Activated T-cell treated with anti-CD3 and anti-CD28 coated beads, Interleukin-2, amount 50 U/mL, for 4 hours (primary cell): ENCODE measurements around the gene LRCOL1. TPM values are rescaled to one million over a fixed set of nuclear protein-coding genes. Genes with fewer than 3 reads are reported as not detected.

Experiments
- ATAC-seq, 2 donors: fragments of 200-7000 bp; cut with Tn5 transposase; one replicate each; pipeline ENCODE4 v1.10.0; 2021
- DNase-seq: peaks from one replicate; pipeline ENCODE4 v3.0.0-alpha.2; 2020
- H3K27me3 Mint-ChIP-seq: one replicate; pipeline ENCODE4 v1.8.0; 2021; ENCODE audit warnings: low read depth, mixed read lengths
- H3K36me3 Mint-ChIP-seq: one replicate; pipeline ENCODE4 v1.8.0; 2022; ENCODE audit warnings: mixed read lengths; ENCODE audit not compliant: insufficient read depth
- H3K4me1 Mint-ChIP-seq: one replicate; pipeline ENCODE4 v1.8.0; 2021; ENCODE audit warnings: low read depth, mixed read lengths
- H3K4me3 Mint-ChIP-seq: one replicate; pipeline ENCODE4 v1.8.0; 2021; ENCODE audit warnings: mild to moderate bottlenecking, moderate library complexity, mixed read lengths
- H3K9me3 Mint-ChIP-seq: one replicate; pipeline ENCODE4 v1.8.0; 2021; ENCODE audit warnings: mixed read lengths
- total RNA-seq, 3 donors: library from RNA; stranded (reverse); gene quantifications; one replicate each; pipeline ENCODE4 v1.2.1, GENCODE V29; 2021

The LRCOL1 gene
- total RNA-seq, 3 donors from 2014 or later: not detected

DNA sequence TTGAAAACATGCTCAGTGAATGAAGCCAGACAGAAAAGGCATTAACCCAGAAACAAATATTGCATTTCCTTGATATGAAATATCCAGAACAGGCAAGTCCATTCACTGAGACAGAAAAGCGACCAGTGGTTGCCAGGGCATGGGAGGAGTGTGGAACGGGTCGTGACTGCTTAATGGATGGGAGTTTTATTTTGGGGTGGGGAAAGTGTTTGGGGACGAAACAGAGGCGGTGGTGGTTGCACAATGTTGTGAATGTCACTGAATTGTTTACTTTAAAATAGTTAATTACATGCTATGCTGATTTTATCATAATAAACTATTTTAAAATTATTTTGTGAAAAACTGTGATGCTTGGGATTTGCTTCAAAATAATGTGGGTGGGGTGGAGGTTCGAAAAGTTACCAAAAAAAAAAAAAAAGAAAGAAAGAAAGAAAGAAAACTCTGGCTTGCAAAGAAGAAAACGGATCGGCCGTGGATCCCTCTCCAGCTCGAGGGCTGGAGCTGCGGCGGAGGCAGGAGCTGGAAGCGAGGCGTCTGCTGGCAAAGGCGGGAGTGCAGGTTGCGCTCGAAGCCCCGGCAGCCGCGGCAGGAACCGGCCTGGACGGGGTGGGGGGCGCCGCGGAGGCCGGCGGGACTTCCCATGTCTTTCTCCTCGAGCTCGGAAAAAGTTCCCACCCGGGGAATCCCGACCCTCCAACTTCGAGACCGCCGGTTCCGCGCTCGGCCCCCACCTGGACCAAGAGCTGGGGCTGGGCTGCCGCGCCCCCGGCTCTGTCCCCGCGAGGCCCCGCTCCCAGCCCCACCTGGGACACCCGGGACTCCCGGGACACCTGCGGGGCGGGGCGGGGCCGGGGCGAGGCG, 7.7 kb upstream of the LRCOL1 start:
- Mint-ChIP-seq H3K4me3 (peak overlapping the region; percentile 20), H3K27me3 (peaks cover 36% of the 10 kb centered on the region), H3K9me3 (no peaks in the 10 kb centered on the region), H3K36me3 (peaks cover 2% of the 10 kb centered on the region), H3K4me1 (peaks cover 8% of the 10 kb centered on the region)
- DNase-seq (no peak), ATAC-seq (no peak)

DNA sequence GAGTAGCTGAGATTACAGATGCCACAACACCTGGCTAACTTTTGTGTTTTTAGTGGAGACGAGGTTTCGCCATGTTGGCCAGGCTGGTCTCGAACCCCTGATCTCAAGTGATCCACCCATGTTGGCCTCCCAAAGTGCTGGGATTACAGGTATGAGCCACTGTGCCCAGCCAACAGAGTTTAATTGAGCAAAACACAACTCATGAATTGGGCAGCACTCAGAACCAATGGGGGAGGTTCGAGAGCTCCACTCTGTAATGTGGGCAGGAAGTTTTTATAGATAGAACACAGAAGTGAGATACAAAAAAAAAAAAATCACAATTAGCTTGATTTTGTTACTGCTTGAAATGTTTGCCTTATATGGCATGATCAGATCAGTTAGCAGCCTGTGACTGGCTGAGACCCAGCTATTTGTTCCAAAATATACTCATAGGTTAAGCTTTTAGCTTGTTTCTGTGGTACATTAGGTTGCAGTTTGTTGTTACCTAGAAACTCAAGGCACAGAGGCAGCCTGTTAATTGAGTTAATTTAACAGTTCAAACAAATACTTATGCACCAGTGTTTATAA, 6.8 kb upstream of the LRCOL1 start:
- H3K4me1 Mint-ChIP-seq: peaks cover 5% of the 10 kb centered on the region
- H3K9me3 Mint-ChIP-seq: no peaks in the 10 kb centered on the region
- no peaks in the 10 kb centered on the region for H3K36me3 Mint-ChIP-seq
- ATAC-seq (no peak), DNase-seq (no peak)
- peaks cover 36% of the 10 kb centered on the region for H3K27me3 Mint-ChIP-seq
- H3K4me3 Mint-ChIP-seq: no peak overlapping the region

DNA sequence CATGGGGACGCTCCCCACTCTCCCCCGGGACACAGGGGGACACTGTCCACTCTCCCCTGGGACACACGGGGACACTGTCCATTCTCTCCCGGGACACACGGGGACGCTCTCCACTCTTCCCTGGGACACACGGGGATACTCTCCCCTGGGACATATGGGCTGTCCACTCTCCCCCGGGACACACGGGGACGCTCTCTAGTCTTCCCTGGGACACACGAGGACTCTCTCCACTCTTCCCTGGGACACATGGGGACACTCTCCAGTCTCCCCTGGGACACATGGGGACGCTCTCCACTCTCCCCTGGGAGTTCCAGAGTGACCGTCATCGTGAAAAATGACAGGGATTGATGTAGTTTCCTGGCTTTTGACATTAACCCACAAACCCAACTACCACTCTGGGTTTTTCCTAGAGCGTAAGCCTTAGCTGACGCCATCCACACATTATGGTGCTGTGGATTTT, 5.2 kb upstream of the LRCOL1 start:
- ATAC-seq (no peak), DNase-seq (no peak)
- Mint-ChIP-seq H3K4me3 (no peak overlapping the region), H3K9me3 (no peaks in the 10 kb centered on the region), H3K27me3 (peaks cover 47% of the 10 kb centered on the region), H3K4me1 (peaks cover 5% of the 10 kb centered on the region), H3K36me3 (no peaks in the 10 kb centered on the region)

DNA sequence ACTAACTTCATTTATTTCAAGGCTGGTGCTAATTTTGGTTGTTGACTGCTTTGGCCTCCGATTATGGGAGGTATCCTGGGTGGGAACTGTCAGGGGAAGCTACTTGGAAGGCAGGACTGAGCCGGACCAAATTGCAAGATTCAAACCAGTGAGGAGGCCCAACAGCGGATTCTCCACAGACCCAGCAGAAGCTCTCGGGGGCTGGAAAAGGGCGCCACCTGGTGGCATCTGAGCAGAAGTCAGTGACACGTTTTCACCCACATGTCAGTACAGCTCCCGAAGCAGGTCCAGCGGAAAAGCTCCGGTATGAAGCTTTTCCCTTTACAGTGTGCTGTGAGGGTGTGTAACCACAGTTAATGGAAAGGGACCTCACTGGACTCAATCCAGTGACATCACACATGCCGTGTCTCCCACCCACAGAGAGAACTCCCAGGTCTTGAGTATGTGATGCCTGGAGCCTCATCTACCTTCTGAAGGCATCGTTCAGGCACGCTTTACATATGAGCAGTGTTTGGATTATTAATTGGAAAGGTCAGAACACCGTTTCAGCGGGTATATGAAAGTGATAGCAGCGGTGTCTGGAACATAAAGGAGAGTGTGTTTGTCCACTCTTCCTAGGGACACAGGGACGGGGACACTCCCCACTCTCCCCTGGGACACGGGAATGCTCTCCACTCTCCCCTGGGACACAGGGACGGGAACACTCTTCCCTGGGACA, 4.6 kb upstream of the LRCOL1 start:
- Mint-ChIP-seq H3K4me3 (no peak overlapping the region), H3K36me3 (no peaks in the 10 kb centered on the region), H3K4me1 (peaks cover 7% of the 10 kb centered on the region), H3K27me3 (peaks cover 48% of the 10 kb centered on the region), H3K9me3 (no peaks in the 10 kb centered on the region)
- ATAC-seq (peak; percentile 77 to 89), DNase-seq (peak; percentile 76)

DNA sequence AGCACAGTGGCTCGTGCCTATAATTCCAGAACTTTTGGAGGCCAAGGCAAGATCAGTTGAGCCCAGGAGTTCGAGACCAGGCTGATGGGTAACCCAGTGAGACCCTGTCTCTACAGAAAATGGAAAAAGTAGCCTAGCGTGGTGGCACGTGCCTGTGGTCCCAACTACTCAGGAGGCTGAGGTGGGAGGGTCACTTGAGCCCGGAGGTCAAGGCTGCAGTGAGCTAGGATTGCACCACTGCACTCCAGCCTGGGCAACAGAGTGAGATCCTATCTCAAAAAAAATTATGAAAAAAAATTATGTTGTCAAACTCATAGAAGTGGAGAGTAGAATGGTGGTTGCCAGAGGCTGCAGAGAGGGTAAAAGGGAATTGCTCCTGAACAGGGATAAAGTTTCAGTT, 3.6 kb upstream of the LRCOL1 start:
- Mint-ChIP-seq H3K4me1 (peaks cover 7% of the 10 kb centered on the region), H3K27me3 (peaks cover 57% of the 10 kb centered on the region), H3K9me3 (no peaks in the 10 kb centered on the region), H3K4me3 (no peak overlapping the region), H3K36me3 (no peaks in the 10 kb centered on the region)
- ATAC-seq (no peak), DNase-seq (no peak)

DNA sequence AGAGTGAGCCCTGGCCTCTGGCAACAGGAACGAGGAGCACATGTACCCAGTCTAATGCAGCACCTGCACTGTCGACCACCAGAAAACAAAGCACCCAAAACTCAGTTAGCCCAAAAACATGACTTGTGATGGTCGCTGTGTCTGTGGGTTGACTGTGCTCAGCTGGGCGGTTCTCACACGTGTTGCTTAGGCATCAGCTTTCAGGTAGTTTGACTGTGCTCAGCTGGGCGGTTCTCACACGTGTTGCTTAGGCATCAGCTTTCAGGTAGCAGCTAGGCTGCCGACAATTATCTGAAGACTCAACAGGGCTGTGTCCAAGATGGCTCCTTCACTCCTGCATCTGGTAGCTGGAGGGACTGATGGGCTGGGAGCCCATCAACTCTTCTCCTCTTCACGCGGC, 1.2 kb upstream of the LRCOL1 start:
- H3K4me1 Mint-ChIP-seq: peaks cover 5% of the 10 kb centered on the region
- H3K36me3 Mint-ChIP-seq: no peaks in the 10 kb centered on the region
- DNase-seq (no peak), ATAC-seq (no peak)
- no peak overlapping the region for H3K4me3 Mint-ChIP-seq
- no peaks in the 10 kb centered on the region for H3K9me3 Mint-ChIP-seq
- H3K27me3 Mint-ChIP-seq: peaks cover 55% of the 10 kb centered on the region

DNA sequence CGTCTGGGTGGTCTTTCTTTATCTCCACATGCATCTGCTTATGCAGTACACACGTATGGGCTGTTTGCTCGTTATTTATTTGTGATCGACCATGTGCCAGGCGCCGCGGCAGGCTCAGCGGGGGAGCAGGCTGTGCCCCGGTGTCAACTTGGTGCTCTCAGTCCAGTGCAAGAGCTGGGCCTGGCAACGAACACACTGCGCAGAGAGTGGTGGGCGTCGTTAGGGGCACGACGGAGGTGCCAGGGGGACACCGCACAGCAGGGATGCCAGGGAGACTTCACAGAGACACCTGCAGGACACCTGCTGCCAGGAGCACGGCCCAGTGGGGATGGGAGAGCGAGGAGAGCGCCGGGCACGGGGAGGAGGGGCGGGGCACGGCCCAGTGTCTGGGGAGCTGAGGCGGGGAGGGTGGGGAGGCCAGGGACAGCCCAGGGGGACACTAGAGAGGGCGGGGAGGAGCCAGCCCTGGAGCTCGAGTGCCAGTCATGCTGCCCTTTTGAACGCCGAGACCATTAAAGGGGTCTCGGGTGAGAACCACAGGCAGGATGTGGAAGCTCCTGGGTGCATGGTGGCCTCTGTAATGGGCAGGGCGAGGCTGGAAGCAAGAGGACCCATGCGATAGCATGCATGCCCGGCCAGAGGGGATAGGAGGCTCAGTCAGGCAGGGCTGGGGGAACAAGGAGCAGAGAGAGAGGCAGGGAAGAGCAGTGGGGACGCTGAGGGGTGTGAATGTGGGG, 652 bp upstream of the LRCOL1 start:
- H3K4me3 Mint-ChIP-seq: no peak overlapping the region
- no peaks in the 10 kb centered on the region for H3K36me3 Mint-ChIP-seq
- no peak for DNase-seq
- H3K27me3 Mint-ChIP-seq: peaks cover 55% of the 10 kb centered on the region
- H3K4me1 Mint-ChIP-seq: peaks cover 5% of the 10 kb centered on the region
- H3K9me3 Mint-ChIP-seq: no peaks in the 10 kb centered on the region
- no peak for ATAC-seq

DNA sequence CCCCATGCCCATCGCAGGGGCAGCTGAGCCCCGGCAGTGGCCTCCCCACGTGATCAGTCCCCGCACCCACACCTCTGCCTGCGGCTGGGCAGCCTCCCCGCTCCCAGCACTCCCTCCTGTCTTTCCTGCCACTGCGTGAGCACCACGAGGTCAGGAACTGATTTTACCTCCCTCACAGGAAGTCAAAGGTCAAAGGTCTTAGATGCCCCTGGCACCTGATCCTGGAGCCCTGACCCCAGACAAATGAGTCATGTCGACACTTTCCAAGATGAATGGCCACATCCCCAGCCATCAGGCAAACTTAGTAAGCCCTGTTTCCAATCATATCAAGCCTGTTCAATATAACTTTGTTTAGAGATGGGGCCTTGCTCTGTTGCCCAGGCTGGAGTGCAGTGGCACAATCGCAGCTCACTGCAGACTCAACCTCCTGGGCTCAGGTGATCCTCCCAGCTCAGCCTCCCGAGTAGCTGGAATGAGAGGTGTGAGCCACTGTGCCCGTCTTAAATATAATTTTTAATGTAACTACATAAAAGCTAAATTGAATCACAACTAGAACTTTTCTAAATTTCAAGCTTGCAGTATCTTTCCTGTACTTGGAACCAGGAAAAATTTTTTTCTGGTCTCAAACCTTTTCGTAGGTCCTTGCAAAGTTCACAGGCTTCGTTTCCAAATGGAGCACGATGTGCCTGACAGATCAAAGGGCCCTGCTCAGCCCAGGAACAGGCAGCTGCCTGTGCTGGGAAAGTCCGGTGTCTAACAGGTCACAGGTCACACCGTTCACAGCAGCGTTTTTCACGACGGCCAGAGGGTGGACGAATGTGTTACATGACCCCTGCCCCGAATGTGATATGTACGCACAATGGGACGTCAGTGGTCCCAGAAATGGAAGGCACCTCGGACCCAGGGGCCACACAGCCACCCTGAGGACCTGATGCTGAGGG, 1.9 kb downstream of the LRCOL1 start:
- ATAC-seq: no peak
- Mint-ChIP-seq H3K4me1 (peaks cover 2% of the 10 kb centered on the region), H3K4me3 (no peak overlapping the region), H3K9me3 (no peaks in the 10 kb centered on the region), H3K36me3 (no peaks in the 10 kb centered on the region), H3K27me3 (peaks cover 54% of the 10 kb centered on the region)
- DNase-seq: no peak

DNA sequence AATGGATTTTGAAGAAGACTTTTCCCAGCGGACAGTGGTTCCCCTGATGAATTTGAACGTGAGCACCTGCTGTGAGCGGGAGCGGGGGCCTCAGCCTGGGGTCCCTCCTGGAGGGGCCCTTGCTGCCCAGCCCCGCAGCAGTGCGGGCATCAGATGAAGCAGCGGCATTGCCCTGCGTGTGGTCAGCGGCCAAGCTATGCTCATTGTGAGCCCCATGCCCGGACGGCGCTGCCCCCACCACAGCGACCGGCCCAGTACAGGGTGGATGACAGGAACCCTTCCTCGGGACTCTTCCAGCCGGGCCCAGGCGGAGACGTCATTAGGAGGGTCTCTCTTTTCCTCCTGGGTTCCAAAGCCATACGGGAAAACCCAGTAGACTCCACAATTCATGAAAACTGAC, 3.5 kb downstream of the LRCOL1 start:
- Mint-ChIP-seq H3K9me3 (no peaks in the 10 kb centered on the region), H3K4me1 (peaks cover 2% of the 10 kb centered on the region), H3K4me3 (no peak overlapping the region), H3K27me3 (peaks cover 65% of the 10 kb centered on the region), H3K36me3 (no peaks in the 10 kb centered on the region)
- DNase-seq (no peak), ATAC-seq (no peak)

DNA sequence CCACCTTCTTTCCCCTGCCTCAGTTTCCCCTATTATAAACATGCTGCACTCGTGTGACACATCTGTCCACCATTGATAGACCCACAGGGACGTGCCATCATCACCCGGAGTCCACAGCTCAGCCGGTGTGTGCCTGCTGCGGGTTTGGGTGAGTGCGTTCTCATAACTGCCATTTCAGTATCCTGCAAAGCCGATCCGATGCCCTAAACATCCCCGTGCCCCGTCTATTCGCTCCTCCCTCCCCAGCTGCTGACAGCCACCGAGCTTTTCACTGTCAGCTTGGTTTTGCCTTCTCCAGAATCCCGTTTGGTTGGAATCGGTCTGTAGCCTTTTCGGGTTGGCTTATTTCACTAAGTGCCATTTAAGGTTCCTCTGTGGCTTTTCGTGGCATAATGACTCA, 3.9 kb downstream of the LRCOL1 start:
- Mint-ChIP-seq H3K27me3 (peaks cover 64% of the 10 kb centered on the region), H3K9me3 (no peaks in the 10 kb centered on the region), H3K36me3 (no peaks in the 10 kb centered on the region)

DNA sequence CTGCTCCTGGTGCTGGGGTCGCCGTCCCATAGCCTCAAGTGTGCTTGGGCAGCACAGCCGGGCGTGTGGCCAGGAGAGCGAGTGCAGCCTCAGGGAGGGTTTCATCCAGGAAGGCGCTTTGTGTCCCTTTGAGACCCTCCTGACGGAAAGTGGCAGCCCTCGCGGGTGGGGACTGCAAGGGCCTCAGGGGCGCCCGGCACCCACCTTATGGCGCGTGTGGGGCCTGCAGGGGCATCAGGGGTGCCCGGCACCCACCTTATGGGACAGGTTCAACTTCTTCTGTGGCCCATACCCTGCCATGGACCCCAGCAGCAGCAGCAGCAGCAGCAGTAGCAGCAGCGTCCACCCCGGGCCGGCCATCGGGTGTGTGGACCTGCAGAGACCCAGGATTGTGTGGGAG, 4.5 kb downstream of the LRCOL1 start:
- no peaks in the 10 kb centered on the region for H3K36me3 Mint-ChIP-seq
- DNase-seq: no peak
- H3K4me1 Mint-ChIP-seq: peaks cover 7% of the 10 kb centered on the region
- peaks cover 64% of the 10 kb centered on the region for H3K27me3 Mint-ChIP-seq
- H3K4me3 Mint-ChIP-seq: no peak overlapping the region
- ATAC-seq: no peak
- no peaks in the 10 kb centered on the region for H3K9me3 Mint-ChIP-seq

More for the DNA sequence above, 3.9 kb downstream of the LRCOL1 start:
- Mint-ChIP-seq H3K4me1 (peaks cover 4% of the 10 kb centered on the region), H3K4me3 (no peak overlapping the region)
- no peak for ATAC-seq
- no peak for DNase-seq

DNA sequence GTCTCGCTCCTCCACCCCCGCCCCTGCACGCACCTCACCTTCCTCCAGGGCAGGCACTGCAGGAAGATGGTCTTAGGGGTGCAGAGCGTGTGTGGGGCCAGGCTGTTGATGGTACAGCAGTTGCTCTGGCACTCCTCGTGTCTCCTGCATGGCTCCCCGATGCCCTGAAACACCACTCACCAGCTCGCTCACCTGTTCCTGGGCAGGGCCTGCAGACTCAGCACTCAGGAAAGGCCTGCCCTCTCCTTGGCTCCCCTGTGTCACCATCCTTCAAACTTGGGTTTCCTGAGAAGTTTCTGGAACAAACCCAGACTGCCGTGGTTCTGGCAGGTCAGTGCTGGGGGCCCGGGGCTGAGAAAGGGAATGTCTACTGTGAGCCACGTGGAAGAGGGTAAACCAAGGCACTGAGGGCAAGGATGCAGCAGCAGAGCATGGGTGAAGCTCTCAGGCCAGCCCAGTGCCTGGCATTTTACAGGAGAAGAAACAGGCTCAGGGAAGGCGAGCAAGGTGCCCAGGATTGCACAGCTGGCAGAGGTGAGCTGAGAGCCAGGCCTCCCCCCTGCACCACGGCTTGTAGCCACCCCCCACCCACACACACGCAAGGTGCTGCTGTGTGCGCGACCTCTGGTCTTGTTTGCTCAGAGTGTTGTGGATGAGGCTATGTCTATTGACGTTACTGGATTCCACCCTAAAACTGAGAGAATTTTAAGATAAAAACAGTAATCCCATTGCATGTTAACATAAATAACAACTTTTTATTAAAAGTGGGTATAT, 5.5 kb downstream of the LRCOL1 start:
- no peaks in the 10 kb centered on the region for H3K36me3 Mint-ChIP-seq
- peaks cover 11% of the 10 kb centered on the region for H3K4me1 Mint-ChIP-seq
- no peak overlapping the region for H3K4me3 Mint-ChIP-seq
- no peak for ATAC-seq
- peaks cover 62% of the 10 kb centered on the region for H3K27me3 Mint-ChIP-seq
- no peaks in the 10 kb centered on the region for H3K9me3 Mint-ChIP-seq
- DNase-seq: no peak

DNA sequence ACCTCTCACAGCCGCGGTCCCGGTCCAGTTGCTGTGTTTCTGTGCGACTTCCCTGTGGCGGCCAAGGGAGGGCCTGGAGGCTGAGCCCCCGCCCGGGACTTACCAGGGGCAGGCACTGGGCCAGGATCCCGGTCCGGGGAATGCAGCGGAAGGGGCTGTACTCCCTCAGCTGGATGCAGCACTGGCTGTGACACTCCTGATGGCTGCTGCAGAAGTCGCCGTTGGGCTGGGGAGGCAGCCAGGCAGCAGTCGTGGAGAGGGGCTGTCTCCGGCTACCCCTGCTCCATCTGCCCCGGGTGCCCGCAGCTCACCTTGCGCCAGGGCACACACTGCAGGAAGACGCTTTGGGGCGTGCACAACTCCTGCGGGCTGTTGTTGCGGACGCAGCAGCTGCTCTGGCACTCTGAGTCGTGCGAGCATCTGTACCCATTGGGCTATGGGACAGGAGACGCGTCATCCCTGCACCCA, 6.2 kb downstream of the LRCOL1 start:
- DNase-seq (no peak), ATAC-seq (peak in 1 of 2 donors; percentile 18)
- Mint-ChIP-seq H3K4me1 (peaks cover 11% of the 10 kb centered on the region), H3K4me3 (no peak overlapping the region), H3K9me3 (no peaks in the 10 kb centered on the region), H3K36me3 (no peaks in the 10 kb centered on the region), H3K27me3 (peaks cover 59% of the 10 kb centered on the region)
